ENCODE measurements around the gene GADL1.

- TF ChIP-seq CTCF (IDR thresholded peaks at IDR 0.05; ENCODE audit: insufficient read depth, low read length, poor library complexity, severe bottlenecking) (no peak), EZH2phosphoT487 (conservative IDR thresholded peaks at IDR 0.05; ENCODE audit: low read length) (no peak)
Observed at GRCh38 chr3:30832961-30833575, 61.4 kb downstream of the GADL1 start.
